ENCODE measurements around the gene CAND2. TPM values are rescaled to one million over a fixed set of nuclear protein-coding genes. Genes with fewer than 3 reads are reported as not detected.
"Not testable (repeated sequence)": the region's sequence is repeated elsewhere in the genome, so short reads cannot be mapped to it uniquely, and the experiment has no call there.

The CAND2 gene
- total RNA-seq, 4 donors from 2014 or later, result 0.63 to 4.2 (median 2.8) TPM

GRCh38 chr3:12879191-12879815 is 82.8 kb downstream of the CAND2 start:
- no peak overlapping the region for H3K4me3 ChIP-seq (ENCODE audit: low read depth, poor library complexity, severe bottlenecking)
- DNase-seq (ENCODE audit: low spot score in 2 of 2), result no peak
- TF ChIP-seq POLR2A (IDR thresholded peaks at IDR 0.05), result no peak
- TF ChIP-seq CTCF (IDR thresholded peaks at IDR 0.05), result no peak
- WGBS, 2 donors, result 95 to 98% methylated on average over 5 of the region's 5 CpGs
- intact Hi-C loops (cut with DNase I; ENCODE audit: low total_unique reads), result loop anchor here (10.0 kb wide), 1 partner anchor 105 kb away; no protein-coding TSS in a partner anchor

- intact Hi-C loops (cut with DNase I; ENCODE audit: low total_unique reads); DNase-seq (ENCODE audit: low spot score in 2 of 2); H3K4me3 ChIP-seq (ENCODE audit: low read depth, poor library complexity, severe bottlenecking): not testable (repeated sequence)
- WGBS, 2 donors, result 91 to 96% methylated on average over 12 of the region's 12 CpGs
These were observed 85.4 kb downstream of the CAND2 start for GRCh38 chr3:12881858-12882257.

DNA sequence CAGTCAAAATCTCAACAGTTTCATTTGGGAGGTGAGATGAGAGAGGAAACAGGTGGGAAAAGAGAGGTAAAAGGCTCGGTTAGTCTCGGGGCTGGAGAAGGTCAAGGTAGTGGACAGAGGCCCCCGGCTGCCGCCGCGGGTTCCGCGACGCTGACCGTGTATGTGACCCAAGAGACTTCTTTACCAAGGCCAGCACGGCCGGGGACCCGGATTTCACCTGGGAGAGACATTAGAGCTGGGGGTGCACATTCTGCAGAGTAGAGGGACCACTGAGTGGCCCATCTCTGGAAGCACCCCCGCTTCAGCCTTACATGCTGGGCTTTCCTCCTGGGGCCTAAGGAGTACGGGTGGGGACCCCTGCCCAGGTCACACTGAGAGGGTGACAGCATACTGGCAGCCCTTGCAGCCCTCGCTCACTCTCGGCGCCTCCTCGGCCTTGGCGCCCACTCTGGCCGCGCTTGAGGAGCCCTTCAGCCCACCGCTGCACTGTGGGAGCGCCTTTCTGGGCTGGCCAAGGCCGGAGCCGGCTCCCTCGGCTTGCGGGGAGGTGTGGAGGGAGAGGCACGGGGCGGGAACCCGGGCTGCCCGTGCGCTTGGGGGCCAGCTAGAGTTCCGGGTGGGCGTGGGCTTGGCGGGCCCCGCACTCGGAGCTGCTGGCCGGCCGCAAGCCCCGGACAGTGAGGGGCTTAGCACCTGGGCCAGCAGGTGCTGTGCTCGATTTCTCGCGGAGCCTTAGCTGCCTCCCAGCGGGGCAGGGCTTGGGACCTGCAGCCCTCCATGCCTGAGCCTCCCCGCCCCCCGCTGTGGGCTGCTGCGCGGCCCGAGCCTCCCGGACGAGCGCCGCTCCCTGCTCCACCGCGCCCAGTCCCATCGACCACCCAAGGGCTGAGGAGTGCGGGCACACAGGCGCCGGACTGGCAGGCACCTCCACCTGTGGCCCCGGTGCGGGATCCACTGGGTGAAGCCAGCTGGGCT is 86.1 kb downstream of the CAND2 start:
- 88 to 95% methylated on average over 41 to 62 of the region's 62 CpGs for WGBS, 2 donors
- H3K4me3 ChIP-seq (ENCODE audit: low read depth, poor library complexity, severe bottlenecking), result no peak overlapping the region
- DNase-seq (ENCODE audit: low spot score in 2 of 2), result no peak
- no peak for TF ChIP-seq POLR2A (IDR thresholded peaks at IDR 0.05)
- TF ChIP-seq CTCF (IDR thresholded peaks at IDR 0.05), result no peak
- intact Hi-C loops (cut with DNase I; ENCODE audit: low total_unique reads), result no loop called here

DNA sequence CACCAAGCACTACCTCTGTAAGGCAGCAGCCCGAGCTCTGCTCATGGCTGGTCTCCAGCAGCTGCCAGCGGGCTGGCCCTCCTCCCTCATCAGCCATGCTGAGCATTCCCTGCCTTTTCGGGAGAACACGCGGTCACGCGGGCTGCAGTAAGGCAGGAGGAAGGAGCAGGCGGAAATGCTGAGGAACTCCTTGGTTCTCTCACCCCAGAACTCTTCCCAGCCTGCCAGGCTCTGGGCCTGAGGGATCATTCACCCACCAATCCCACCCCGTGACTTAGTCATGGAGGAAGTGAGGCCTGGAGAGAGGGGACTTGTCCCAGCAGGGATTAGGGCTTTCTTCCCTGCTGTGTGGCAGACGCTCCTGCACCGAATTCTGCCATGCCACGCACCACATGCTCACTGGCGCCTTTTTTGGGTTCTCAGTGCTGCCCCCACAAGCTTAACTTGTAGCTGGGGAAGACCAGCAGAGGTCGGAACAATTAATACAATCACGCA is 87.8 kb downstream of the CAND2 start:
- WGBS, 2 donors, result 38 to 50% methylated on average over 15 of the region's 15 CpGs
- DNase-seq (ENCODE audit: low spot score in 2 of 2), result no peak
- TF ChIP-seq CTCF (IDR thresholded peaks at IDR 0.05) (no peak), POLR2A (IDR thresholded peaks at IDR 0.05) (no peak)
- intact Hi-C loops (cut with DNase I; ENCODE audit: low total_unique reads), result no loop called here
- no peak overlapping the region for H3K4me3 ChIP-seq (ENCODE audit: low read depth, poor library complexity, severe bottlenecking)

Other genes with a start within 250 kb of the CAND2 start
- 10 to 100 TPM; 18.5 to 35.6 (median 29.3) TPM for gene MKRN2, start 239.6 kb upstream of the CAND2 start, total RNA-seq
- 100 to 1,000 TPM; 126 to 140 (median 131) TPM for gene RAF1, start 132.6 kb upstream of the CAND2 start, total RNA-seq
- gene TMEM40, start 37.4 kb upstream of the CAND2 start, total RNA-seq, result 10 to 100 TPM; 46.4 to 93.6 (median 50.7) TPM
- 1,000 to 10,000 TPM; 1,042 to 3,119 (median 2,671) TPM for gene RPL32, start 44.9 kb downstream of the CAND2 start, total RNA-seq